ENCODE results near the gene MOGAT3. TPM values are rescaled to one million over a fixed set of nuclear protein-coding genes. Genes with fewer than 3 reads are reported as not detected.

The MOGAT3 gene
- total RNA-seq, 4 donors from 2014 or later = not detected

- H3K36me3 ChIP-seq = no peaks in the 10 kb centered on the region
Observed at GRCh38 chr7:101223528-101223927, 22.7 kb upstream of the MOGAT3 start.

GRCh38 chr7:101222275-101222830 lies 21.5 kb upstream of the MOGAT3 start:
- Histone ChIP-seq H3K9me3 (no peaks in the 10 kb centered on the region), H3K27ac (no peak overlapping the region), H3K4me3 (no peak overlapping the region), H3K27me3 (no peaks in the 10 kb centered on the region), H3K4me1 (peaks cover 0 to 8% of the 10 kb centered on the region in 2 donors), H3K36me3 (no peaks in the 10 kb centered on the region)
- no peak for DNase-seq
- no peak for TF ChIP-seq CTCF (IDR thresholded peaks at IDR 0.05)
- TF ChIP-seq POLR2A (IDR thresholded peaks at IDR 0.05) = no peak
- intact Hi-C loops (cut with DNase I; ENCODE audit: low total_unique reads) = no loop called here

More at GRCh38 chr7:101223528-101223927, 22.7 kb upstream of the MOGAT3 start:
- no peak for DNase-seq
- TF ChIP-seq CTCF (IDR thresholded peaks at IDR 0.05) (no peak), POLR2A (IDR thresholded peaks at IDR 0.05) (no peak)
- no peaks in the 10 kb centered on the region for H3K9me3 ChIP-seq
- no peaks in the 10 kb centered on the region for H3K27me3 ChIP-seq
- no peak overlapping the region for H3K4me3 ChIP-seq
- no peak overlapping the region for H3K27ac ChIP-seq
- intact Hi-C loops (cut with DNase I; ENCODE audit: low total_unique reads) = no loop called here
- peaks cover 0 to 8% of the 10 kb centered on the region in 2 donors for H3K4me1 ChIP-seq

- Histone ChIP-seq H3K36me3 (no peaks in the 10 kb centered on the region), H3K9me3 (no peaks in the 10 kb centered on the region), H3K4me3 (no peak overlapping the region), H3K4me1 (peaks cover 0 to 12% of the 10 kb centered on the region in 2 donors), H3K27me3 (no peaks in the 10 kb centered on the region), H3K27ac (no peak overlapping the region)
- intact Hi-C loops (cut with DNase I; ENCODE audit: low total_unique reads) = no loop called here
- TF ChIP-seq CTCF (IDR thresholded peaks at IDR 0.05) (no peak), POLR2A (IDR thresholded peaks at IDR 0.05) (no peak)
- no peak for DNase-seq
Observed at GRCh38 chr7:101220295-101220694, 19.5 kb upstream of the MOGAT3 start.

- no peak for DNase-seq
- Histone ChIP-seq H3K27me3 (no peaks in the 10 kb centered on the region), H3K4me1 (peaks cover 0 to 12% of the 10 kb centered on the region in 2 donors), H3K9me3 (no peaks in the 10 kb centered on the region), H3K36me3 (no peaks in the 10 kb centered on the region), H3K27ac (peak overlapping the region; percentile 91 to 93), H3K4me3 (peak overlapping the region; percentile 68 to 72)
- TF ChIP-seq POLR2A (IDR thresholded peaks at IDR 0.05) (peak in 1 of 2 donors; percentile 10), CTCF (IDR thresholded peaks at IDR 0.05) (no peak)
- intact Hi-C loops (cut with DNase I; ENCODE audit: low total_unique reads) = no loop called here
Observed at GRCh38 chr7:101218236-101219125, 17.6 kb upstream of the MOGAT3 start.

All from uterus (tissue), 4 donors.